GM21786 (cell line): Measurements from ENCODE around the gene MID1.

Experiments used
- ATAC-seq: cut with Tn5 transposase; IDR thresholded peaks from one replicate; pipeline ENCODE4 v1.9.1; 2021; ENCODE audit not compliant: unreplicated experiment

The MID1 gene

GRCh38 chrX:10578527-10578926 is 41.9 kb downstream of the MID1 start:
- ATAC-seq = no peak

GRCh38 chrX:10577853-10578252 is 42.5 kb downstream of the MID1 start:
- ATAC-seq = no peak

- no peak for ATAC-seq
These were observed 43.5 kb downstream of the MID1 start for GRCh38 chrX:10576777-10577447.

- no peak for ATAC-seq
These were observed 44.2 kb downstream of the MID1 start for GRCh38 chrX:10576186-10576585.

- ATAC-seq = no peak
These were observed 45.7 kb downstream of the MID1 start for GRCh38 chrX:10574663-10575062.

- no peak for ATAC-seq
These were observed 49.1 kb downstream of the MID1 start for GRCh38 chrX:10571260-10571659.

- no peak for ATAC-seq
These were observed 49.8 kb downstream of the MID1 start for GRCh38 chrX:10570601-10571000.

GRCh38 chrX:10569946-10570345 is 50.4 kb downstream of the MID1 start:
- ATAC-seq = no peak

GRCh38 chrX:10568428-10568827 is 52.0 kb downstream of the MID1 start:
- ATAC-seq = no peak

GRCh38 chrX:10567136-10567535 is 53.2 kb downstream of the MID1 start:
- ATAC-seq = no peak

- ATAC-seq = no peak
These were observed 53.7 kb downstream of the MID1 start for GRCh38 chrX:10566716-10567097.

- no peak for ATAC-seq
These were observed 55.9 kb downstream of the MID1 start for GRCh38 chrX:10564484-10564883.

GRCh38 chrX:10557166-10557565 is 63.2 kb downstream of the MID1 start:
- ATAC-seq = no peak

GRCh38 chrX:10556405-10556804 is 64.0 kb downstream of the MID1 start:
- ATAC-seq = no peak

- ATAC-seq = no peak
These were observed 64.5 kb downstream of the MID1 start for GRCh38 chrX:10555846-10556245.

- no peak for ATAC-seq
These were observed 65.6 kb downstream of the MID1 start for GRCh38 chrX:10554612-10555270.

GRCh38 chrX:10549280-10549679 is 71.1 kb downstream of the MID1 start:
- ATAC-seq = no peak

GRCh38 chrX:10548688-10549087 is 71.7 kb downstream of the MID1 start:
- ATAC-seq = no peak

GRCh38 chrX:10545882-10546281 is 74.5 kb downstream of the MID1 start:
- no peak for ATAC-seq

- no peak for ATAC-seq
These were observed 77.8 kb downstream of the MID1 start for GRCh38 chrX:10542586-10542985.

GRCh38 chrX:10538831-10539230 is 81.6 kb downstream of the MID1 start:
- ATAC-seq = no peak

GRCh38 chrX:10537308-10537707 is 83.1 kb downstream of the MID1 start:
- no peak for ATAC-seq

- ATAC-seq = no peak
These were observed 83.6 kb downstream of the MID1 start for GRCh38 chrX:10536744-10537143.
